Posterior cingulate gyrus (tissue), 11 donors: ENCODE results near the gene SUPT5H.
A peak's percentile ranks its signal among the peaks of the same experiment; 100 is the strongest.

Source experiments
- DNase-seq, 10 donors: peaks; one replicate each; pipeline versions ENCODE4 v3.0.0 to v3.0.0-alpha.2; 2020 to 2021; ENCODE audit warnings: mixed read lengths in 3 of 10
- intact Hi-C: fragments of 100-400 bp; cut with DNase I; formaldehyde crosslinking; loops from one replicate; pipeline ENCODE4 v1.15.1; 2023

SUPT5H gene

GRCh38 chr19:39445196-39446111 is at the start of gene SUPT5H:
Gene SUPT5H (plus strand): TSS chr19:39445582. CDS start chr19:39445891, 309 bp downstream.
- peak; percentile 91 to 99 (median 95) for DNase-seq
- intact Hi-C loops = loop anchor here (1.0 to 5.0 kb wide), 2 partner anchors 9 to 37 kb away; partner anchors contain the start of gene TIMM50

GRCh38 chr19:39397360-39398296 is 47.8 kb upstream of the SUPT5H start:
- peak; percentile 56 to 97 (median 85) for DNase-seq
- intact Hi-C loops = loop anchor here (1.0 kb wide), 2 partner anchors 14 to 135 kb away; partner anchors contain the start of gene EID2B

- intact Hi-C loops = no loop called here
- peak in 5 of 10 donors; percentile 31 to 90 (median 44) for DNase-seq
Measured at GRCh38 chr19:39398297-39398864, 47.0 kb upstream of the SUPT5H start.

GRCh38 chr19:39399668-39400050 is 45.7 kb upstream of the SUPT5H start:
- intact Hi-C loops = no loop called here
- no peak for DNase-seq

- intact Hi-C loops = no loop called here
- DNase-seq = no peak
Measured at GRCh38 chr19:39400061-39400460, 45.3 kb upstream of the SUPT5H start.

GRCh38 chr19:39401070-39401548 is 44.3 kb upstream of the SUPT5H start:
- no peak for DNase-seq
- intact Hi-C loops = no loop called here

- no peak for DNase-seq
- intact Hi-C loops = no loop called here
Measured at GRCh38 chr19:39401549-39402345, 43.6 kb upstream of the SUPT5H start.

- intact Hi-C loops = no loop called here
- peak; percentile 49 to 94 (median 70) for DNase-seq
Measured at GRCh38 chr19:39402346-39403300, 42.8 kb upstream of the SUPT5H start.

- intact Hi-C loops = no loop called here
Measured at GRCh38 chr19:39403331-39404312, 41.8 kb upstream of the SUPT5H start.

GRCh38 chr19:39405261-39405957 is 40.0 kb upstream of the SUPT5H start:
- no peak for DNase-seq
- intact Hi-C loops = no loop called here

More at GRCh38 chr19:39403331-39404312, 41.8 kb upstream of the SUPT5H start:
- DNase-seq = peak in 9 of 10 donors; percentile 53 to 95 (median 75)

- peak in 2 of 10 donors; percentile 50 to 66 for DNase-seq
- intact Hi-C loops = no loop called here
Measured at GRCh38 chr19:39405958-39406655, 39.3 kb upstream of the SUPT5H start.

- DNase-seq = peak; percentile 52 to 95 (median 80)
- intact Hi-C loops = no loop called here
Measured at GRCh38 chr19:39406656-39407409, 38.5 kb upstream of the SUPT5H start, which contains the start of gene ZFP36. Gene ZFP36 (plus strand): TSS chr19:39406847. CDS start chr19:39406905, 58 bp downstream.

- intact Hi-C loops = no loop called here
- no peak for DNase-seq
Measured at GRCh38 chr19:39407410-39407659, 38.0 kb upstream of the SUPT5H start.

- peak in 1 of 10 donors; percentile 85 for DNase-seq
- intact Hi-C loops = no loop called here
Measured at GRCh38 chr19:39407660-39408391, 37.6 kb upstream of the SUPT5H start.
